OCI-LY7 (cell line): ENCODE results near the gene OFD1. TPM values are rescaled to one million over a fixed set of nuclear protein-coding genes. Genes with fewer than 3 reads are reported as not detected.

Experiments used
- BruUV-seq: library from RNA; stranded (reverse); fragments of 400-500 nt; replicated peaks from 2 replicates; lab custom pipeline; 2021; lab: Mats Ljungman, UMichigan
- CTCF ChIA-PET: fragments of 300-600 bp; sonication (Branson Sonifier 250); formaldehyde crosslinking; loops from one replicate; lab custom pipeline; 2022; ENCODE audit warnings: antibody characterized with exemption; ENCODE audit not compliant: unreplicated experiment; lab: Charles Lee
- POLR2A ChIA-PET: fragments of 300-600 bp; sonication (Branson Sonifier 250); formaldehyde crosslinking; loops from one replicate; lab custom pipeline; 2022; ENCODE audit warnings: antibody characterized with exemption; lab: Charles Lee
- DNase-seq: peaks from one replicate; pipeline ENCODE4 v3.0.0-alpha.2; 2015; ENCODE audit warnings: low spot score
- H2AFZ ChIP-seq: fragments of 200-600 bp; sonication (generic), shearing (Covaris generic); 2 replicates; pipeline ENCODE4 v1.6.1; 2014; ENCODE audit warnings: mild to moderate bottlenecking, antibody characterized with exemption, low read length, moderate library complexity
- H3K27ac ChIP-seq: fragments of 200-600 bp; sonication (generic); 2 replicates; pipeline ENCODE4 v1.5.1; 2014; ENCODE audit warnings: mixed run types, low read depth, mild to moderate bottlenecking, moderate library complexity, low read length, inconsistent platforms; ENCODE audit not compliant: poor library complexity, severe bottlenecking
- H3K36me3 ChIP-seq: fragments of 200-600 bp; sonication (generic); 2 replicates; pipeline ENCODE4 v1.6.1; 2014; ENCODE audit warnings: mild to moderate bottlenecking, antibody characterized with exemption, low read length, moderate library complexity, mixed read lengths; ENCODE audit not compliant: insufficient read depth
- H3K4me1 ChIP-seq: fragments of 200-600 bp; sonication (generic); 2 replicates; pipeline ENCODE4 v1.5.1; 2014; ENCODE audit warnings: mild to moderate bottlenecking, low read length; ENCODE audit not compliant: insufficient read depth, poor library complexity, severe bottlenecking
- H3K4me2 ChIP-seq: fragments of 200-600 bp; sonication (generic); 2 replicates; pipeline ENCODE4 v1.6.1; 2014; ENCODE audit warnings: mild to moderate bottlenecking, low read length
- H3K4me3 ChIP-seq: fragments of 200-600 bp; sonication (generic); 2 replicates; pipeline ENCODE4 v1.5.1; 2014; ENCODE audit warnings: mild to moderate bottlenecking, low read depth, low read length; ENCODE audit not compliant: poor library complexity, severe bottlenecking
- H3K79me2 ChIP-seq: fragments of 200-600 bp; sonication (generic); 2 replicates; pipeline ENCODE4 v1.6.1; 2016; ENCODE audit warnings: low read depth, mild to moderate bottlenecking, low read length, moderate library complexity, mixed read lengths; ENCODE audit not compliant: insufficient read depth
- H3K9me2 ChIP-seq: fragments of 200-600 bp; sonication (generic); 2 replicates; pipeline ENCODE4 v1.6.1; 2016; ENCODE audit warnings: mild to moderate bottlenecking, low read length, mixed read lengths; ENCODE audit not compliant: insufficient read depth
- H3K9me3 ChIP-seq: fragments of 200-600 bp; sonication (generic); 2 replicates; pipeline ENCODE4 v1.6.1; 2014; ENCODE audit warnings: mild to moderate bottlenecking, mixed run types, low read length, mixed read lengths
- H4K20me1 ChIP-seq: fragments of 200-600 bp; sonication (generic); 2 replicates; pipeline ENCODE4 v1.6.1; 2014; ENCODE audit warnings: mild to moderate bottlenecking, antibody characterized with exemption, low read length, moderate library complexity, mixed read lengths; ENCODE audit not compliant: insufficient read depth
- EZH2phosphoT487 ChIP-seq: fragments of 200-600 bp; sonication (generic); IDR thresholded peaks from 2 replicates; pipeline ENCODE4 v1.6.1; 2018; ENCODE audit warnings: low read depth, borderline replicate concordance, mild to moderate bottlenecking, mixed run types, antibody characterized with exemption, low read length, moderate library complexity, mixed read lengths
- intact Hi-C: fragments of 100-400 bp; cut with micrococcal nuclease; formaldehyde crosslinking; loops from one replicate; pipeline ENCODE4 v1.10.0; 2022; ENCODE audit not compliant: unreplicated experiment
- total RNA-seq, 2 experiments: library from RNA; depleted of rRNA in 1 of 2; stranded (reverse); fragments of >200 nt in 1 of 2; shearing (Covaris generic) in 1 of 2; gene quantifications; 2 replicates each; pipeline ENCODE4 v1.2.3, GENCODE V29; 2014 to 2022
- TF ChIP-seq, protein P1 (sequence below): fragments of 200-600 bp; sonication (generic); conservative IDR thresholded peaks from 2 replicates; pipeline ENCODE4 v1.5.1; 2014; ENCODE audit warnings: mild to moderate bottlenecking, antibody characterized with exemption, low read length, moderate library complexity, mixed read lengths

OFD1 gene
- total RNA-seq, 2 experiments from 2014 or later, result 60.7 to 64.7 TPM

DNA sequence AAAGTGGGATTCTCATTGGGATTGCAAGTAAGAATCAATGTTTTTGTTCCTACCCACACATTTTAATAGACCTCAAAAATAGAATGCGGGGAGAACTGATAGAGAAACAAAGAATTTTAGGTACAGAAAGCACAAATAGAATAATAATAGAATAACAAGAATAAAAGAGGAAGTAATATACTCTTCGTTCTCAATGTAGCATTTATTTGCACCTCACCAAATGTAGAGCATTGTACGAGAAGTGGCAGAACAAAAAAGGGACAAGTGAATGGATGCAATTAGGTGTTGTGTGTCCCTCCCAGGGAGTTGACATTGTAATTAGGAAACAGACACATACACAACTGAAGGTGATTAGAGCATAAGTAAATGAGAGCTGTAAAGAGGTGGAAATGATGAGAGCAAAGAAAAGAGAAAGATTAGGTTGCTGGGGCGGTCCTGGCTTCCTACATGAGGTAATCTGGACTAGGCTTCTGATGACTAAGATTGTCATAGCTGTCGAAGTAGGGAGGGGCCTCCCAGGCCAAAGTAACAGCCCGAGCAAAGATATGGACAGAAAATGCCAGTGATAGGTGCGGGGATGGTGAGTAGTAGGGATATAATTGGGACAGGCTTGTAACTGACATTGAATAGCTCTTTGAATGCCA lies 35.2 kb upstream of the OFD1 start:
- no TSS peak for BruUV-seq
- ChIA-PET CTCF (interaction anchor here (0.9 kb wide), 1 partner anchor 35 kb away, joined by 3 read pairs; the partner anchor contains the start of genes OFD1 and TRAPPC2), POLR2A (interaction anchor here (0.6 to 5.1 kb wide), 11 partner anchors 12 to 743 kb away, joined by 3 to 43 read pairs (median 3); partner anchors contain the start of genes OFD1, RAB9A and TRAPPC2)
- intact Hi-C loops, result loop anchor here (5.0 kb wide), 1 partner anchor 33 kb away; the partner anchor contains the start of genes OFD1 and TRAPPC2
- H3K79me2 ChIP-seq, result peaks cover 70% of the 10 kb centered on the region
- peaks cover 44% of the 10 kb centered on the region for H3K4me1 ChIP-seq
- H3K4me2 ChIP-seq, result peak overlapping the region; percentile 70
- peaks cover 16% of the 10 kb centered on the region; the same call in 1 of the 2 replicates for H4K20me1 ChIP-seq
- TF ChIP-seq EZH2phosphoT487, result no peak
- TF ChIP-seq, protein P1, sequence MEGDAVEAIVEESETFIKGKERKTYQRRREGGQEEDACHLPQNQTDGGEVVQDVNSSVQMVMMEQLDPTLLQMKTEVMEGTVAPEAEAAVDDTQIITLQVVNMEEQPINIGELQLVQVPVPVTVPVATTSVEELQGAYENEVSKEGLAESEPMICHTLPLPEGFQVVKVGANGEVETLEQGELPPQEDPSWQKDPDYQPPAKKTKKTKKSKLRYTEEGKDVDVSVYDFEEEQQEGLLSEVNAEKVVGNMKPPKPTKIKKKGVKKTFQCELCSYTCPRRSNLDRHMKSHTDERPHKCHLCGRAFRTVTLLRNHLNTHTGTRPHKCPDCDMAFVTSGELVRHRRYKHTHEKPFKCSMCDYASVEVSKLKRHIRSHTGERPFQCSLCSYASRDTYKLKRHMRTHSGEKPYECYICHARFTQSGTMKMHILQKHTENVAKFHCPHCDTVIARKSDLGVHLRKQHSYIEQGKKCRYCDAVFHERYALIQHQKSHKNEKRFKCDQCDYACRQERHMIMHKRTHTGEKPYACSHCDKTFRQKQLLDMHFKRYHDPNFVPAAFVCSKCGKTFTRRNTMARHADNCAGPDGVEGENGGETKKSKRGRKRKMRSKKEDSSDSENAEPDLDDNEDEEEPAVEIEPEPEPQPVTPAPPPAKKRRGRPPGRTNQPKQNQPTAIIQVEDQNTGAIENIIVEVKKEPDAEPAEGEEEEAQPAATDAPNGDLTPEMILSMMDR, result no peak
- no peak for DNase-seq
- peak overlapping the region; percentile 16 for H3K4me3 ChIP-seq
- no peak overlapping the region for H3K27ac ChIP-seq
- no peak overlapping the region for H2AFZ ChIP-seq
- no peaks in the 10 kb centered on the region for H3K9me2 ChIP-seq
- H3K36me3 ChIP-seq, result peaks cover 7% of the 10 kb centered on the region
- H3K9me3 ChIP-seq, result no peaks in the 10 kb centered on the region

DNA sequence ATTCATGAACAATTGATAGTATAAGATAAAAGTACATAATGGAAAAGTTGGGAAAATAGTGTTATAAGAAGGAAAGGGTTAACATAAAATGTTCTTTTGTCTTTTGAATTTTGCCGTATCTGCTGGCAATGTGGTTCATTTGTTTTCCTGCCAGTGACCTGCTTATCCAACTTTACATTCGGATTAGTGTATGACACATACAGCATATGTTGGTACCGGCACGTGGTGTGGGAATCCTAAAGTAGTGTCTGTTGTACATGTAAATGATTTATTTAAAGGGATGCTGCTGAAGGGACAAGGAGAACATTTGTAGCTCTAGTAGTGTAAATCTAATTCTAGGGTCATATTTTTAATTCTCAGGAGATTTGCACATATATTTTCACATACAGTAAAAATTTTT lies 34.2 kb upstream of the OFD1 start:
- H3K4me1 ChIP-seq, result peaks cover 34% of the 10 kb centered on the region
- intact Hi-C loops, result no loop called here
- H3K36me3 ChIP-seq, result peaks cover 10% of the 10 kb centered on the region
- no peak for DNase-seq
- no peak for TF ChIP-seq EZH2phosphoT487
- TF ChIP-seq, protein P1, result no peak
- H3K9me2 ChIP-seq, result no peaks in the 10 kb centered on the region
- no peaks in the 10 kb centered on the region for H3K9me3 ChIP-seq
- no TSS peak for BruUV-seq
- H3K79me2 ChIP-seq, result peaks cover 59% of the 10 kb centered on the region
- H3K4me3 ChIP-seq, result no peak overlapping the region
- POLR2A ChIA-PET, result no interaction called here
- no peak overlapping the region for H3K27ac ChIP-seq
- H4K20me1 ChIP-seq, result peaks cover 7% of the 10 kb centered on the region; the same call in 1 of the 2 replicates
- CTCF ChIA-PET, result no interaction called here
- H3K4me2 ChIP-seq, result no peak overlapping the region
- no peak overlapping the region for H2AFZ ChIP-seq
